HG02840 (cell line): ENCODE results near the gene SPRR3.

Experiments used
- ATAC-seq: cut with Tn5 transposase; IDR thresholded peaks from one replicate; pipeline ENCODE4 v1.9.1; 2021; ENCODE audit warnings: mild to moderate bottlenecking, moderate library complexity, moderate number of reproducible peaks; ENCODE audit not compliant: unreplicated experiment, low FRiP score

SPRR3 gene

GRCh38 chr1:153040950-153041631, 39.5 kb downstream of the SPRR3 start, which contains the start of gene SPRR2D:
Gene SPRR2D, minus strand, starts transcription at chr1:153041120. Its CDS starts 774 bp downstream, at chr1:153040346.
- ATAC-seq, result no peak

- ATAC-seq, result no peak
Observed at GRCh38 chr1:153049211-153049610, 47.7 kb downstream of the SPRR3 start.
